Occipital lobe (tissue), 2 donors: Measurements from ENCODE around the gene MPZL1. TPM values are rescaled to one million over a fixed set of nuclear protein-coding genes. Genes with fewer than 3 reads are reported as not detected.

Experiments
- DNase-seq: peaks from one replicate; lab custom pipeline; 2025; lab: John Stamatoyannopoulos, UW
- total RNA-seq: library from RNA; depleted of rRNA; stranded (reverse); fragments of >200 nt; gene quantifications from one replicate; pipeline ENCODE4 v1.2.3, GENCODE V29; 2014

MPZL1 gene
- 278 TPM for total RNA-seq

DNA sequence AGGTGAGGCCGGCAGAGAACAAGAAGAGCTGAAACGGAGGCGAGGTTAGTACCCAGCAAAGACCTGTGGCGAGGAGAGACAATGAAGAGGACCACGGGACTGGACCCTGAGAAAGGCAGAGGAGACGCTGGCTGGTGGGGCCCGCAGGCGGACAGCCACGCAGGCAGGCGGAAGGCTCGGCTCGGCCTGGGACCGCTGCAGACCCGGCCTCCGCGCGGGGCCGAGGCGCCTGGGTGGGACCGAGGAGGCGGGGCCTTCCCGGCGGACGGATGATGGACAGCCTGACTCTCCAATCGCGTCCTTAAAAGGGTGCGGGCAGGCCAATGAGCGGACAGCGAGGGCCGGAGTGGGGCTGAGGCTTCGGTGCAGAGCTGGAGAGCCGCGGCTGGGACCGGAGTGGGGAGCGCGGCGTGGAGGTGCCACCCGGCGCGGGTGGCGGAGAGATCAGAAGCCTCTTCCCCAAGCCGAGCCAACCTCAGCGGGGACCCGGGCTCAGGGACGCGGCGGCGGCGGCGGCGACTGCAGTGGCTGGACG, at the start of gene MPZL1:
Gene MPZL1 (plus strand): TSS at position 366 of the 535 bp plus-strand sequence. CDS start 170 bp downstream, outside the sequence.
- peak; percentile 94 for DNase-seq

DNA sequence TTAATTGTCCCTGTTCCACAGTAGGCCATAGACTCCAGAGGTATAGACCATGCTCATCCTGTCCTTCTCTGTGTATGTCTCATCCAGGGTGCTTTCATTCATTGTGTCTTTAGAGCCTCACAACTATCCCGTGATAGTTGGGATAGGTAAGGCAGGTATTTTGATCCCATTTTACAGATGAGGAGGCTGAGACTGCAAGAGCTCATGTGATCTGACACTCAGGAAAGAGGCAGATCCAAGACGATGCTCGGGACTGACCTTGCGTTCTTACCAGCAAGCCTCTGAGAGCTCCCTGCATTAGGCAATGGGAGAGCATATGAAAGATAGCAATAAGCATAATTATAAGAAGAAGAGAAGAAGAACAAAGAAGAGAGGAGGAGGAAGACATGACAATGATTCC, 49.0 kb upstream of the MPZL1 start:
- no peak for DNase-seq

DNA sequence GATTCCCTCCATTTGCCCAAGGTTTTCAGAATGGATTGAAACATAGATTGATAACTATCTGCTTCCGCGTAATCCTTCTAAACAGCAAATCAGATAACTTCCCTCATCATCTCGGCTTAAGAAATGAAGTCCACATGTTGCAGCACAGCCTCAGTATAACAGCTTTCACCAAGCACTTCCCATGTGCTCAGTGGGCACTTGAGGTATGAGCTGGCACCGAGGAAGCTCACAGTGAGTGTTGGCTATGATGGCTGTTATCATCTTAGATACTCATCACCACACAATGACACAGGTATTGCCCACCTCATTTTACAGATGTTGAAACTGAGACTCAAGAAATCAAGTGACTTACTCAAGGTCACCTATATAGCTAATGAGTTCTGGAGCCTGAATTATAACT, 48.5 kb upstream of the MPZL1 start:
- DNase-seq = no peak

DNA sequence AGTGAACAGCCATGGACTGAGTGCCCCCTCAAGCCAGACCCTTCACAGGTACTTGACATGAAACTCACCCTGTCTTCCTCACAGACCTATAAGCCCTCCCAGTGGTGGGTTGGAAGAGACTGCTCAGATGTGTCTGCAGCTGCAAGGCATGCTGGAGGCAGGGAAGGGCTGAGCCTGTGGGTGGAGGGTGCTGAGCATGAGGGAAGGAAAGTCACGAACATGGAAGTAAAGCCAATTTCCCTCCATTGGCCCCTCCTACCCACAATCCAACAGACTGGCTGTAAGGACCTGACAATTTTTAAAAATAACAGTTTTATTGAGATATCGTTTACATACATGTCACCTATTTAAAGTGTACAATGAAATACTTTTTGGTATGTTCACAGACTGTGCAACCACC, 47.6 kb upstream of the MPZL1 start:
- DNase-seq = no peak

DNA sequence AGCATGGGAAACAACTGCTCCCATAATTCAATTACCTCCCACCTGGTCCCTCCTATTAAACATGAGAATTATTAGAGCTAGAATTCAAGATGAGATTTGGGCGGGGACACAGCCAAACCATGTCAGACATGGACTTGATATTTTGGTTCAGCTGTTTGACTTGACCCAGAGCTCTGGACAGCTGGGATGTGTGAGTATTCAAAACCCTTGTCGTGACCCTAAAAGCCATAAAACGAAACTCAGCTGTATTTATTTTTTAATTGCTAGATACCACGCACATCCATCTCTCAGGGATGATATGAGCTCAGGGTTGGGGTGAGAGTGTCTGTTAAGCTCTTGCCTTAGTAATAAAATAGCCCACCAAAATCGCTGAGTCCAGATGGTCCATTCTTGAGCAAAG, 46.3 kb upstream of the MPZL1 start:
- DNase-seq = no peak

DNA sequence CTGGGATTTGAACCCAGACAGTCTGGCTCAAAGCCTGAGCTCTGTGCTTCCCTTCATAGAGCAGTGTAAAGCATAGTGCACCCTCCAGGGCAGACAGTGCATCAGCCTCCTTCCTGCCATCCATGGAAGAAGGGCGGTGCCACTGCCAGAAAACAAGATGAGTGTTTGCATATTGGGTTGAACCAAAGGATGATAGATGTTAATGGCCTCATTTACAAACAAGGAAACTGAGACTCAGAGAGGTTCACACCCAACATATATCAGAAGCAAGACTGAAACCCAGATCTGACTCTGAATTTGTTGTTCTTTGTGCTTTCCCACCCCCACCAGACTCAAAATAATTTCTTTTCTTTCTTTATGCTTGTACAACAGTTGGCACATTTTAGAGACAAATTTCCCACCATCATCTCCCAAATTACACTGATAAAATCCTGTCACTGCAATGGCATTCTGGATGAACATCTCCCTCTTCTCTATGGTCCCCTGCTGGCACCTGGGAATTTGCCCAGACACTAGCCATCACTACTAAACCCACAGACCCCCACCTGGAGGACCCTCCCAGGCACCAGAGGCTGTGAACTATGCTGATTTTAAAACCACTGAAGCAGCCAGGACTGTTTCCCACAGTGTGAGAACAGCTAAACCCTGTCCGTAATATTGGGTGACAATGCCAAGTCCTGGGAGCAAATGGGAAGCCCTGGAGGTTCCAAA, 45.4 kb upstream of the MPZL1 start:
- DNase-seq = no peak

DNA sequence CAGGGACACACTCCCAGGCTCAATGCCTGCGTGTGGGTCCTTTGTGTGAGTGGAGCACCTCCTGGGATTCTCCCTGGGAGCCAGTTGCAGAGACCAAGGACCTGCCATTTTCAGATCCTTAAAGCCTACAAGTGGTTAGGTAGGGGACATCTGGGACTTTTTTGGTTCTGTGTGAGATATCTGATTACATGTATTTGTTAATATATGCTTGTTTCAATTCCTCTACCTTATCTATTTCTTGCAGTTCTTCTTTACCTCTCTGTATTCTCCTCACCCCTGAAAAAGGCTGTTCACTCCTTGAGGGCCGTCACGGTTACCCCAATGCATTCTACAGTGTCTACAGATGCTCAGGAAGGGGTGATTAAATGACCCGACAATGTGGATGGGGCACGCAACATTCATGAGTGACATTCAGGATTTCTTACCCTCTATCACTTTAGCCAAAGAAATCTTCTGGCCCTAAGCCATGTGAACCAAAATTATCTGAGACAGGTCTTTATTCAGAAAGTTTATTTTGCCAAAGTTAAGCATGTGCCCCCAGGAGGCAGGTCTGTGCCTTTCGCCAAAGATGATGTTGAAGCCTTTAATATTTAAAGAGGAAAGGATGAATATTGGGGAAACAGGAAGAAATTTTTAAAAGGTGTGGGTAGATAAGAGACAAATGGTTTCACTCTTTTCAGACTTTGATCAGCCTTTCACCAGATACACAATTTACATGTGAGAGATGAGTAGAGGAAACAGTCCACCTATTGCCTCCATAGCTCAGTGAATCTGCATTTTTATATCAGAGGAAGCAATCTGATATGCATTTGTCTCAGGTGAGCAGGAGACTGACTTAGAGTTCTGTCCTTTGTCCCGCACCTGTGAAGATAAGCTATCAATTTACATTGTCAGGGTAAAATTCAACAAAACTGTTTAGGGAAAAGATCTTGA, 44.6 kb upstream of the MPZL1 start:
- DNase-seq = no peak

DNA sequence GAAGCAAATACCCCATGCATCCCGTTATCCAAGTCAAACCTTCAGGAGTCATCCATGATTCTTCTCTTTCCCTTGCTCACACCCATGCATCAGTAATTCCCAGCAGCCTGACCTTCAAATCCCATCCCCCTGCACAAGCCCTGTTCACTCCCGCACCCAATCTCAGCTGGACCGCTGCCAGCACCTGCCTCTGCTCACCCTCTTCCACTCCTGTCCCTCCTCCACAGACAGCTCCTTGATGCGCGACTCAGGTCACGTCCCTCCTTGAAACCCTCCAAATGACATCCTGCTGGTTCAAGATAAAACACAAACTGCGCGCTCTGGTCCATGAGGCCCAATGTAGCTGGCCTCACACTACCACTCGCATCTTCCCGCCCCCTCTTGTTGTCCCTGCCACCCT, 43.4 kb upstream of the MPZL1 start:
- DNase-seq = no peak

DNA sequence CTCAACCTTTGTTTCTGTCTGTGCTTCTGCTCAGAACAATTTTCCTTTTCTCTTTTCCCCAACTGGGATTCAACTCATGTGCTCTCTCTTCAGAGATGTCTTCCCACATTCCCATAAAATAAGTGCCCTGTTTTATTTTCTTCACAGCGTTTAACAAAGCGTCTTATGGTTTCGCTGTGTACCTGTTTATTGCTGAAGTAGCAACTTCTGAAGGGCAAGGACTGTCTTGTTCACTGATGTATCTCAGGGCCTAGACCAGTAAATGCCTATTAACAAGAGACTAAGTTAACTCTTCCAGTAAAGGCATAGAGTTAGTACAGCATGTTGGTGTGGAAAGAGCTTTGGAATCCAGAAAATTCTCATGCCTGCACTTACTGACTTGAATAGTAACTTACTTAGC, 42.9 kb upstream of the MPZL1 start:
- DNase-seq = no peak

DNA sequence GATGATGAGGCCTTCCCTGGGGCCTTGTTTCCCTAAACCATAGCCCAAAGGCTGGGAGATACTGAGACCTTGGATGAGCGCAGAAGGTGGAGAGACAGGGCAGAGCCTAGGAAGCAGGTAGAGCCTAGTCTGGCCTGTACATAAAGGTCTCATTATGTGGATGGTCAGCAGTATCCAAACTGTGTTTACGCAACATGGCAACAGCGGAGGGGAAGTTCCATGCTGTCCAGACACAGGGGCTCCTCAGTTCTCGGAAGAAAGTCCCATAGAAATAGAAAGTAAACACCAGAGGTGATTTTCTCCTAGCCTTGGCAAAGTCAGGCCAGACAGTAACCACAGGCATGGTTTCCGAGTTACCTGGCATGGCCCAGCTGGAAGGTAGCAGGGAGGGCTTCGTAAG, 42.1 kb upstream of the MPZL1 start:
- no peak for DNase-seq

DNA sequence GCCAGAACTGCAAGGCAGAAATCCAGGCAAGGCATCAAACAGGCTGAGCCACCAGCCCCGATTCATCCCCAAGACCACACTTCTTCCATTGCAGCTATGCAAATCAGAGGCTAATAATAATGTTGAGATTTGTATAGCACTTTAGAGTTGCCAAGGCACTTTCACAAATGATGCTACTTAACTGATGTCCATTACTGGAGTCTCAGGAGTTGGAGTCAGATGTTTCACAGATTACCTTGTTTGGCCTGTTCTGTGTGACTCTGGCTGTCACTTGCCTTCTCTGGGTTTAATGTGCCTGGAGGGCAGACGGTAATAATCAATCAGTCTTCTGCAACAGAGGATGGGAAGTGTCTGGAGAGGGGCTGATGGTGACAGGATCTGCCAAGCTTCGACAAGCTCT, 40.8 kb upstream of the MPZL1 start:
- DNase-seq = no peak

DNA sequence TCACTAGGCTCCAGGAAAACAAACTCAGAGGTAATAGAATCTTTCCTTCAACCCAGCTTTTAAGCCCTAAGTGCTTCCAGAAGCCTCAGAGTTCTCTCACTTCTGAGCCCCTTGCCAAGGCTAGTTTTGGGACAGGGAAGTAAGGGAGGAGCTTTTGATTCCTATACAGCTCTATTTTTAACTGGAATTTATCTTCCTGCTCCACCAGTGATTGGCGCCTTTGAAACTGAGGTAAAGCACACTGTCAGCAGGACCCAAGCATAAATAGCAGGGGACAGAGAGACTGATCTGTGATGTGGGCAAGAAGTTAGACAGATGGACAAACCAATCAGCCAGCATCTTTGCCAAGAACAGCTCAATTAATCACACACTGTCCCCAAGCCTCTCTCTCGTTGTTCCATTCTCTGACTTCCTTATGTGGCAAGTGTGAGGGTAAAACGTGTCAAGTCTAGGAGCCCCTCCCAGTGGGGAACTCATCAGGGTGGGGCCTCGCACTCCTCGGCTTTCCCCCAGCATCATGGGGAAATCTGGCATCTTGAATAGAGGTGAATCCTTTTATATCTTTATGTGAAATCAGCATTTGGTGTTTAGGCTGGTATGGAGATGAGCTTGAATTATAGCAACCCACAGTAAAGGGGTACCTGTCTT, 40.2 kb upstream of the MPZL1 start:
- no peak for DNase-seq

DNA sequence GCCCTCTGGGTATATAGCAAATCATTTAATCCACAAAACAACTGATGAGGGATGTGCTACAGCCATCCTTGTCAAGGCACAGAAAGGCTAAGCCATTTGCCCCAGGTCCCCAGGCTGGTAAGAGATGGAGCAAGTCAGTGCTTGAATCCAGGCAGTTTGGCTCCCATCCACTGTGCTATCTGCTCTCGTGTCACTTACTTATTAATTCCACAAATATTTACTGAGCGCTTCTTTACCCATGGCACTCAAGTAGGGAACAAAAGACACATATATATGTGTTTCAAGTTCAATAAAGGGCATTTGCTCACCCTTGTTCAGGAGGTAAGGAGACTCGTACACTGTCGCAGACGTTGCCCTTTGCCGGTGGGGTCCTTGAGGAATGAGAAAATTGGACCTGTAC, 38.6 kb upstream of the MPZL1 start:
- DNase-seq = no peak

DNA sequence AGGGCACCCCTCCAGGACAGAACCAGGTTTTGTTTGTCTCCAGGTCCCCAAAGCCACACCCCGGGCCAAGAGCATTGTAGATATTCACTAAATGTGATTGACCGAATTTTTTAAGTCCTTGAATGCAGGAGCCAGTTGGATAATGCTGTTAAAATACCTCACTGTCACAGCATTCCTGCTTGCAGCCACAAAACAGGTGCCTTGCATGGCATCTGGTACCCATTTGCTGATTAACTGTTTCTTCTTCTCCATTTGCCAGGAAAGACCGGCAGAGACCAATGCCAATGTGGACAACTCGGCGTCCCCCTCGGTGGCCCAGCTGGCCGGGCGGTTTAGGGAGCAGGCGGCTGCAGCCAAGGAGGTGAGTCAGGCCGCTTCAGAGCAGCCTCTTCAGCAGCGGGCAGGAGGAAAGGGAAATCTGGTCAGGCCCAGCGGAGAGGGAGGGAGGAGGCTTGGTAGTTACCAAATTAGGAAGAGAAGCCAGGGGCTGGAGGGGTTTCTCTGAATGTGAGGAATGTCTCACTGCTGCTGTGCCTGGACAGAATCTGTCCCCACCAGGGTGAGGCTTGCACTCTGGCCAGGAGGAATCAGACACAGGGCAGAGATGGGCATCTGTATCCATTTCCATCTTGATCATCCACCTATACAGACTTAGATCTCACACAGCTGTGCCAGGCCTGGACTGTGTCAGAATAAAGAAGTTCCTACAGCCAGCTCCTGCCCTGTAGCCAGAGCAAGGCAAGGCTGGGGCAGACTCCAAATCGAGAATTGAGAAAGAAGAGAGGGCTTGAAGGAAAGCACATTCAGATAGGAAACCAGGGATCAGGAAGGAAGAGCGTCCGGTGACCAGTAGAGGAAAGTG, 37.9 kb upstream of the MPZL1 start:
- no peak for DNase-seq

DNA sequence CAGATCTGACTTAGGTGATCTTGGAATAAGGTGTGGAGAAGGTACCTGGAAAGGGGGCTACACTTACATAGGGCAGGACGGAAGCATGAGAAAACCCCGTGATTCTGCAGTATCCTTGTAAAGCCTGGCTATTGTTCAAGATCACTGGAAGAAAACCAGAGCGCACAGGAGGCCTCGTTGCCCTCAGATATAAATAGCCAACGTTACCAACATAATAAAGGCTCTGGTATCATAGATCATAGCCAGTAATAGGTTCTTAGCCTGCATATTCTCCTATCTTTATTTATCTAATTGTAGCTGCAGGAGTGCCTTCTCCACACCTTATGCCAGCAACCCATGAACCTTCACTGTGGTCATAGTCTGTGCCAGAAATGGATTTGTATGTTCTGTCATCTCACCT, 35.9 kb upstream of the MPZL1 start:
- DNase-seq = no peak

DNA sequence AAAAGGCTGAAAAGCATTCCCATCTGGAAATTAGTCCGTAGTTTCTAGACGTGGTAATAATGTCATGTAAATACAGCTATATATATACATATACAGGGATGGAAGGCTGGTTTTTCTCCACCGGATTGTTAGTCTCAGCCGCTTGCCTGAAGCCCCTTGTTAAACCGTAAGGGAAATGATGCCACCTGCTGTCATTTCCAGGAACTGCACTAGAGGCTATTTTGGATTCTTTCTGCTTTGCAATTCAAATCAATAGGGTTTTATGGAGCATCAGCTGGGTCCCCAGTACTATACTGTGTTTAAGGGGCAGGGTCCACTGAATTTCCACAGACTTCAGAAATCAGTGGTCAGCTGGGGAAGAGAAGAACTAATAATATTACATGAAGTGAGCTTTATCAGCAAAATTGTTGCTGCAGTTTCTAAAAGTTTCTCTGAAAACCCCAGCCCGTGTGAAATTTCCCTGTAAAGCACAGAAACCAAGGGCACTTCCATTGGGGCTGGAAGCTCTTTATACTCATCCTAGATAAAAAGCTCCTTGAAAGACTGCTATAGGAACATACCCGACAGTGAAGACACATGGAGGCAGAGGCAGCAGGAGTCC, 33.8 kb upstream of the MPZL1 start:
- DNase-seq = peak; percentile 63

DNA sequence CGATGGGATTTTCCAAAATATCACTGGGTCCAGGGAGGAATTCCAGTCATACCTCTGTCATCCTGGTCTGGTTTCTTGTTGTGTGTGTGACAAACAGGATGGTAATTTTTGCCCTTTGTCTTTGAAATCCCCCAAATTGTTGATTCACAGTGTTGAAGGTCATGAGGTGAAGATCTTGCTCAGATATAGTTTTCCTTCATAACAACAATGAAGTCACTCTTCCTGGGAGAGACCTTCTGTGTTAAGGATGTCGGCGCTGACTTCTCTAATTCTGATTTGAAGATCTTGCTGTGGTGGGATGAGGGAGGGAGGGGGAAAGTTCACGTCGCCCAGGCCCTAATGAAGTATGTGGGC, 32.2 kb upstream of the MPZL1 start:
- DNase-seq = no peak

DNA sequence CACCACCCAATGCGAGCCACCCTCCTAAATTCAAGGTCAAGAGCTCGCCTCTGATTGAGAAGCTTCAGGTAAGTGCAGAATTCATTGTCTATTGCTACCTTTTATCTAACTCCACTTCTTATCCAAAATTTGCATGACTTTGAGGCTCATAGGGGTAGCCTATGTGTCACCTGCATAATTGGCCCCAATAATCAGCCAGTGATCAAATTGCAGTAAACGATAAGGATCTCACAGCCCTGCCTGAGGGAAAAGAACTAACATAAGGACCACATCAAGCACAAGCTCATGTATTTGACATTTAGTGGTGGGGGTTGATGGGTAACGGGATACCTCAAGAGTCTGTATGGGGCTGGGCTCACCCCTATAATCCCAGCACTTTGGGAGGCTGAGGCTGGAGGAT, 31.7 kb upstream of the MPZL1 start:
- DNase-seq = no peak

DNA sequence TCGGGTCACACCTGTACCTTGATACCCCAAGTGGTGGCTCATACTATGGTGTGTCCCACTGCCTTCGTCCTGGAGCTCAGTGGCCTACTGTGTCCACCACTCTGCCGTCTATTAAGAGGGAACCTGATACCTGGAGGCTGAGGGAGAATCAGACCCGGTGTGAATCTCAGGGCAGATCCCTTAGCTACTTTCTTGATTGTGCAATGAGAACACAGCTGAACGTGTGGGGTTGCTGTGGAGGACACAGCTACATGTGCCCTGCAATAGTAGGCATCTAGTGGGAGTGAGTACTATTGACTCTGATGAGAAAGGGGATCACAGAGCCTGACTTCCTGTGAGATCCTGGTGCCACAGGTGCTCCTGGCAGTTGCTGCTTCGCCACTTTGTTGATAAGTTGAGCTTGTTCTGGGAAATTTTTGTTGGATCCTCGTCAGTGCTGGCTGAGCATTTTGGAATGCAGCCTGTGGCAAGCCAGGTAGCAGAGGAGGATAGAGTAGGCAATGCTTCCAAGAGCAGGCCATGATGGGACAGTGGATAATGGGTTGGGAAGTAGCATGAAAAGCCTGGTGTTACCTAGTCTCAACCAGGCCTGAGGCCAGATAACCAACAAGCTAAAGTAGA, 28.2 kb upstream of the MPZL1 start:
- no peak for DNase-seq

DNA sequence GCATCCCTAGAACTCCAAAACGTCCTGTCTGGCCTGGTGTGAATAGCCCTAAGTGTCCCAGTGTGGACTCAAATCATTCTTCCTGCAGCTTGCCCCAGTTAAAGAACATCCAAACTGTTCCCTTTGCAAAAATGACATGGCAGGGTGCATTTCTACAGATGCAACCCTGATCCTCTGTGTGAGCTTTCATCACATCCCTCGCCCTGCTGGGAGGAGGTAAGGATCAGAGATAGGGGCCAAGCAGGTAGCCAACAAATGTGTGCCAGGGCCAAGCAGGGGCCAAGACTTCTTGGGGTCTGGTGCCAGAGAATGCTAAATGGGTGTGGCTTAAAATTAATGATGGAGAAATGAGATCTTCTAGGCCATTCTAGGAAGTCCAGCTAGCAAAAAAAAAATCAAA, 27.1 kb upstream of the MPZL1 start:
- DNase-seq = no peak
